A673 (cell line): Measurements from ENCODE around the gene MAN1A2.

ENCODE experiments used
- CTCF ChIP-seq: fragments of 300-800, 200-600 bp; sonication (generic); conservative IDR thresholded peaks from 2 replicates; pipeline ENCODE4 v1.5.1; 2017; ENCODE audit warnings: low read depth, mild to moderate bottlenecking, antibody characterized with exemption, low read length, moderate library complexity, mixed read lengths
- EZH2 ChIP-seq: fragments of 200-600 bp; sonication (generic); IDR thresholded peaks from 2 replicates; pipeline ENCODE4 v1.6.1; 2017; ENCODE audit warnings: borderline replicate concordance, low read depth, mild to moderate bottlenecking, mixed read lengths, antibody characterized with exemption, low read length; ENCODE audit not compliant: poor library complexity, severe bottlenecking

GRCh38 chr1:117561551-117561950 lies 194.3 kb downstream of the MAN1A2 start:
- TF ChIP-seq CTCF = no peak
- TF ChIP-seq EZH2 = no peak
